HepG2 (cell line): Measurements from ENCODE around the gene FAM171A2. TPM values are rescaled to one million over a fixed set of nuclear protein-coding genes. Genes with fewer than 3 reads are reported as not detected.

Experiments
- MAFG ChIP-seq: sonication (generic); formaldehyde crosslinking; IDR thresholded peaks from 2 replicates; pipeline ENCODE4 v1.5.1; 2020; ENCODE audit warnings: mild to moderate bottlenecking, missing genetic modification reagents
- MAZ ChIP-seq, 2 experiments: sonication (generic) in 1 of 2; formaldehyde crosslinking in 1 of 2; IDR thresholded peaks; 2 replicates each; pipeline versions ENCODE4 v1.5.0 to v1.6.1; 2012 to 2020; ENCODE audit warnings: low read depth in 2 of 2, mild to moderate bottlenecking in 2 of 2, borderline replicate concordance in 1 of 2, improper control_type of control experiment in 1 of 2, low read length in 1 of 2, missing genetic modification reagents in 1 of 2, moderate library complexity in 1 of 2
- NR2F6 ChIP-seq, 2 experiments: IDR thresholded peaks; 2 replicates each; pipeline ENCODE4 v1.6.1; 2016; ENCODE audit warnings: antibody characterized with exemption in 1 of 2, mild to moderate bottlenecking in 1 of 2
- PCBP2 ChIP-seq: fragments of 200-400 bp; formaldehyde crosslinking; optimal IDR thresholded peaks from 2 replicates; pipeline ENCODE3; 2018; ENCODE audit warnings: low read length, low read depth; ENCODE audit not compliant: poor library complexity, severe bottlenecking
- REPIN1 ChIP-seq: sonication (generic); formaldehyde crosslinking; IDR thresholded peaks from 2 replicates; pipeline ENCODE4 v1.8.0; 2022; ENCODE audit warnings: missing genetic modification reagents, low read depth, mild to moderate bottlenecking, borderline replicate concordance
- SMAD3 ChIP-seq: sonication (generic); formaldehyde crosslinking; IDR thresholded peaks from 2 replicates; pipeline ENCODE4 v1.4.0; 2020; ENCODE audit warnings: missing genetic modification reagents
- SOX13 ChIP-seq, 3 experiments: fragments of 450-650 bp in 1 of 3; sonication (generic) in 1 of 3; formaldehyde crosslinking in 1 of 3; IDR thresholded peaks in 2 of 3; conservative IDR thresholded peaks in 1 of 3; 2 replicates each; pipeline versions ENCODE4 v1.5.0 to v1.6.1; 2016 to 2020; ENCODE audit warnings: antibody characterized with exemption in 1 of 3, mild to moderate bottlenecking in 1 of 3, missing compliant biosample characterization in 1 of 3, missing genetic modification reagents in 1 of 3, moderate library complexity in 1 of 3
- ZMYM2 ChIP-seq: sonication (generic); formaldehyde crosslinking; IDR thresholded peaks from 2 replicates; pipeline ENCODE4 v1.8.0; 2022; ENCODE audit warnings: mild to moderate bottlenecking, missing genetic modification reagents
- ZNF253 ChIP-seq: sonication (generic); formaldehyde crosslinking; IDR thresholded peaks from 2 replicates; pipeline ENCODE4 v1.8.0; 2022; ENCODE audit warnings: mild to moderate bottlenecking, missing genetic modification reagents, borderline replicate concordance
- ZNF331 ChIP-seq: sonication (generic); formaldehyde crosslinking; IDR thresholded peaks from 2 replicates; pipeline ENCODE4 v1.4.0; 2020; ENCODE audit warnings: missing genetic modification reagents
- ZNF704 ChIP-seq: sonication (generic); formaldehyde crosslinking; IDR thresholded peaks from 2 replicates; pipeline ENCODE4 v1.8.1; 2023; ENCODE audit warnings: mild to moderate bottlenecking, inconsistent platforms, moderate library complexity, missing genetic modification reagents, borderline replicate concordance
- polyA plus RNA-seq, 8 experiments: library from polyadenylated mRNA; depleted of rRNA in 3 of 8; stranded (reverse) in 7 of 8; unstranded in 1 of 8; fragments of >200 nt; fragmentation: Illumina TruSeq in 4 of 8; extraction: Trizol in 4 of 8; gene quantifications; 2 replicates each; pipeline versions ENCODE4 v1.2.1 to v1.2.3, GENCODE V29; 2011 to 2016; ENCODE audit warnings: low read depth in 4 of 8, missing spikeins in 1 of 8, mixed read lengths in 1 of 8; ENCODE audit not compliant: insufficient read depth in 1 of 8
- total RNA-seq, 5 experiments: library from RNA; depleted of rRNA; stranded (reverse); fragments of >200 nt; fragmentation: Illumina TruSeq; extraction: Trizol; gene quantifications; 2 replicates each; pipeline ENCODE4 v1.2.3, GENCODE V29; 2016; ENCODE audit warnings: low read depth in 1 of 5
- TF ChIP-seq, protein P1 (sequence below), 2 experiments: sonication (generic) in 1 of 2; formaldehyde crosslinking in 1 of 2; IDR thresholded peaks; 2 replicates each; pipeline versions ENCODE4 v1.6.1 to v1.9.0; 2014 to 2022; ENCODE audit warnings: antibody characterized with exemption in 1 of 2, borderline replicate concordance in 1 of 2, inconsistent platforms in 1 of 2, low read depth in 1 of 2, missing genetic modification reagents in 1 of 2
- TF ChIP-seq, protein P2 (sequence below): sonication (generic); formaldehyde crosslinking; IDR thresholded peaks from 2 replicates; pipeline ENCODE4 v1.5.0; 2020; ENCODE audit warnings: mild to moderate bottlenecking, missing genetic modification reagents
- TF ChIP-seq, protein P3 (sequence below): sonication (generic); formaldehyde crosslinking; IDR thresholded peaks from 2 replicates; pipeline ENCODE4 v1.4.0; 2020; ENCODE audit warnings: missing genetic modification reagents, borderline replicate concordance

Gene FAM171A2
- total and polyA plus RNA-seq, 2 of the 13 experiments (the other 11 are each of a cell fraction or from before 2014, with no cell fraction given) = 1.8 to 3.6 TPM

DNA sequence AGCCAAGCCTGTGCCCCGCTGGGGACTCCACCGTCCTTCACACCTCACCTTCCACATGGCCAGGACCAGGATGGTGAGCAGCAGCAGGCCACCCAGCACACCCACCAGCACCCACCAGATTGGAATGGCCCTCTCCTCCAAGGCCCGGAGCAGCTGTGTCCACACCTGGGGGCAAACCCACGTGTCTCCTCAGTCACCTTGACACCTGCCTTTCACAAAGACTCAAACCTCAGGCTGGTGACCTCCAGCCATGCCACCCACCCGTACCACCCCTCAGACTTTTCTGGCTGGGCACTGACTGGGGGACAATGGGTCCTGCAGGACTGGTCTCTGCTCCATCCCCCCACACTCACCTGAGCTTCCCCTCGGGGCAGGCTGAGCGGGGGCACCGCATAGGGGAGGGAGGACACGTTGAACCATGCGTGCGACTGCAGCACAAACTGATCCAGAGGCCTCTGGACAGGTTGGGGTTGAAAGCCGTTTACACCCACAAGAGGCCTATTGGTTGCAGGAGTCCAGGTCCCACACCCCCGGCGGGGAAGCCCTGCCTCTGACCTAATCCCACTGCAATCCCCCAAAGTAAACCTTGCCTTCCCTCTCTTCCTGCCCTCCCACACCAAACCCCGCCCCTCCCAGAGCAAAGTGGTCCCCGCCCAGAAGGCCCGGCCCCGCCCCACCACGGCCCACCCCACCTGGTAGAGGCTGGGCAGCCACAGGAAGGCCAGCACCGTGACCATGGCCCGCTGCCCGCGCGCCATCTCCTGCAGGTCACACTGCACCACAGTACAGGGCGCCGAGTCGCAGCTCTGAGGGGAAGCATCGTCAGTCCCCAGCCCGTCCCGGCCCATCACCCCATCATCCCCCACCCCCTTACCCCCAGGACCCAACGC is 10.9 kb upstream of the FAM171A2 start (continued):
- TF ChIP-seq, protein P1, sequence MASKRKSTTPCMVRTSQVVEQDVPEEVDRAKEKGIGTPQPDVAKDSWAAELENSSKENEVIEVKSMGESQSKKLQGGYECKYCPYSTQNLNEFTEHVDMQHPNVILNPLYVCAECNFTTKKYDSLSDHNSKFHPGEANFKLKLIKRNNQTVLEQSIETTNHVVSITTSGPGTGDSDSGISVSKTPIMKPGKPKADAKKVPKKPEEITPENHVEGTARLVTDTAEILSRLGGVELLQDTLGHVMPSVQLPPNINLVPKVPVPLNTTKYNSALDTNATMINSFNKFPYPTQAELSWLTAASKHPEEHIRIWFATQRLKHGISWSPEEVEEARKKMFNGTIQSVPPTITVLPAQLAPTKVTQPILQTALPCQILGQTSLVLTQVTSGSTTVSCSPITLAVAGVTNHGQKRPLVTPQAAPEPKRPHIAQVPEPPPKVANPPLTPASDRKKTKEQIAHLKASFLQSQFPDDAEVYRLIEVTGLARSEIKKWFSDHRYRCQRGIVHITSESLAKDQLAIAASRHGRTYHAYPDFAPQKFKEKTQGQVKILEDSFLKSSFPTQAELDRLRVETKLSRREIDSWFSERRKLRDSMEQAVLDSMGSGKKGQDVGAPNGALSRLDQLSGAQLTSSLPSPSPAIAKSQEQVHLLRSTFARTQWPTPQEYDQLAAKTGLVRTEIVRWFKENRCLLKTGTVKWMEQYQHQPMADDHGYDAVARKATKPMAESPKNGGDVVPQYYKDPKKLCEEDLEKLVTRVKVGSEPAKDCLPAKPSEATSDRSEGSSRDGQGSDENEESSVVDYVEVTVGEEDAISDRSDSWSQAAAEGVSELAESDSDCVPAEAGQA (IDR thresholded peaks at IDR 0.05; ENCODE audit: low read depth) = no peak
- TF ChIP-seq, protein P1 (CRISPR knock-in tag; IDR thresholded peaks at IDR 0.05; ENCODE audit: borderline replicate concordance) = no peak
- TF ChIP-seq, protein P2, sequence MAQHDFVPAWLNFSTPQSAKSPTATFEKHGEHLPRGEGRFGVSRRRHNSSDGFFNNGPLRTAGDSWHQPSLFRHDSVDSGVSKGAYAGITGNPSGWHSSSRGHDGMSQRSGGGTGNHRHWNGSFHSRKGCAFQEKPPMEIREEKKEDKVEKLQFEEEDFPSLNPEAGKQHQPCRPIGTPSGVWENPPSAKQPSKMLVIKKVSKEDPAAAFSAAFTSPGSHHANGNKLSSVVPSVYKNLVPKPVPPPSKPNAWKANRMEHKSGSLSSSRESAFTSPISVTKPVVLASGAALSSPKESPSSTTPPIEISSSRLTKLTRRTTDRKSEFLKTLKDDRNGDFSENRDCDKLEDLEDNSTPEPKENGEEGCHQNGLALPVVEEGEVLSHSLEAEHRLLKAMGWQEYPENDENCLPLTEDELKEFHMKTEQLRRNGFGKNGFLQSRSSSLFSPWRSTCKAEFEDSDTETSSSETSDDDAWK = no peak
- TF ChIP-seq SOX13 (IDR thresholded peaks at IDR 0.05) (no peak), SOX13 (CRISPR knock-in tag; conservative IDR thresholded peaks at IDR 0.05 in 1 of 2, IDR thresholded peaks at IDR 0.05 in 1 of 2) (no peak), NR2F6 (IDR thresholded peaks at IDR 0.05) (peak; percentile 40; the same call in 1 of the 2 replicates), NR2F6 (CRISPR knock-in tag; IDR thresholded peaks at IDR 0.05) (0 out of 2 replicates have a peak, but pooled peaks have one; percentile 41), ZNF253 (CRISPR knock-in tag) (no peak), SMAD3 (CRISPR knock-in tag) (no peak), MAZ (IDR thresholded peaks at IDR 0.05; ENCODE audit: borderline replicate concordance, low read depth, low read length) (0 out of 2 replicates have a peak, but pooled peaks have one; percentile 7), MAZ (CRISPR knock-in tag; IDR thresholded peaks at IDR 0.05; ENCODE audit: low read depth) (peak; percentile 79), REPIN1 (CRISPR knock-in tag) (no peak), ZMYM2 (0 out of 2 replicates have a peak, but pooled peaks have one; percentile 12), PCBP2 (no peak), ZNF704 (CRISPR knock-in tag) (no peak), MAFG (CRISPR knock-in tag) (no peak), ZNF331 (CRISPR knock-in tag) (no peak; the same call in 1 of the 2 replicates)
- TF ChIP-seq, protein P3, sequence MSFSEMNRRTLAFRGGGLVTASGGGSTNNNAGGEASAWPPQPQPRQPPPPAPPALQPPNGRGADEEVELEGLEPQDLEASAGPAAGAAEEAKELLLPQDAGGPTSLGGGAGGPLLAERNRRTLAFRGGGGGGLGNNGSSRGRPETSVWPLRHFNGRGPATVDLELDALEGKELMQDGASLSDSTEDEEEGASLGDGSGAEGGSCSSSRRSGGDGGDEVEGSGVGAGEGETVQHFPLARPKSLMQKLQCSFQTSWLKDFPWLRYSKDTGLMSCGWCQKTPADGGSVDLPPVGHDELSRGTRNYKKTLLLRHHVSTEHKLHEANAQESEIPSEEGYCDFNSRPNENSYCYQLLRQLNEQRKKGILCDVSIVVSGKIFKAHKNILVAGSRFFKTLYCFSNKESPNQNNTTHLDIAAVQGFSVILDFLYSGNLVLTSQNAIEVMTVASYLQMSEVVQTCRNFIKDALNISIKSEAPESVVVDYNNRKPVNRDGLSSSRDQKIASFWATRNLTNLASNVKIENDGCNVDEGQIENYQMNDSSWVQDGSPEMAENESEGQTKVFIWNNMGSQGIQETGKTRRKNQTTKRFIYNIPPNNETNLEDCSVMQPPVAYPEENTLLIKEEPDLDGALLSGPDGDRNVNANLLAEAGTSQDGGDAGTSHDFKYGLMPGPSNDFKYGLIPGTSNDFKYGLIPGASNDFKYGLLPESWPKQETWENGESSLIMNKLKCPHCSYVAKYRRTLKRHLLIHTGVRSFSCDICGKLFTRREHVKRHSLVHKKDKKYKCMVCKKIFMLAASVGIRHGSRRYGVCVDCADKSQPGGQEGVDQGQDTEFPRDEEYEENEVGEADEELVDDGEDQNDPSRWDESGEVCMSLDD = no peak
